Nephron progenitor cell (in vitro differentiated cells): ENCODE data around the gene EML1.

ENCODE experiments used
- DNase-seq: peaks from one replicate; pipeline ENCODE4 v3.0.0; 2021
- H3K27ac Mint-ChIP-seq: 2 replicates; pipeline ENCODE4 v1.8.0; 2021; ENCODE audit warnings: mild to moderate bottlenecking, moderate library complexity, mixed read lengths
- H3K27me3 Mint-ChIP-seq: 2 replicates; pipeline ENCODE4 v1.8.0; 2021; ENCODE audit warnings: mild to moderate bottlenecking, low read depth, mixed read lengths; ENCODE audit not compliant: poor library complexity
- H3K36me3 Mint-ChIP-seq: 2 replicates; pipeline ENCODE4 v1.8.0; 2021; ENCODE audit warnings: low read depth, mixed read lengths
- H3K4me1 Mint-ChIP-seq: 2 replicates; pipeline ENCODE4 v1.8.0; 2021; ENCODE audit warnings: mixed read lengths
- H3K4me3 Mint-ChIP-seq: 2 replicates; pipeline ENCODE4 v1.8.0; 2021; ENCODE audit warnings: mild to moderate bottlenecking, moderate library complexity, mixed read lengths
- H3K9me3 Mint-ChIP-seq: 2 replicates; pipeline ENCODE4 v1.8.0; 2021; ENCODE audit warnings: mild to moderate bottlenecking, moderate library complexity, mixed read lengths
- CTCF ChIP-seq: fragments of 200-600 bp; sonication (generic); IDR thresholded peaks from 2 replicates; pipeline ENCODE4 v1.5.0; 2021; ENCODE audit warnings: antibody characterized with exemption

The EML1 gene

GRCh38 chr14:99991331-99991730, 198.1 kb downstream of the EML1 start:
- H3K27ac Mint-ChIP-seq: no peak overlapping the region
- DNase-seq: no peak
- peaks cover 50% of the 10 kb centered on the region for H3K36me3 Mint-ChIP-seq
- no peaks in the 10 kb centered on the region for H3K27me3 Mint-ChIP-seq
- no peak for TF ChIP-seq CTCF
- H3K9me3 Mint-ChIP-seq: peaks cover 55% of the 10 kb centered on the region
- no peak overlapping the region for H3K4me3 Mint-ChIP-seq
- no peaks in the 10 kb centered on the region for H3K4me1 Mint-ChIP-seq
